Testis (tissue), 2 donors: ENCODE measurements around the gene VIL1.

Experiments used
- CTCF ChIP-seq, 3 experiments: fragments of 450-650 bp in 2 of 3; fragments of 200-600 bp in 1 of 3; sonication (generic) in 1 of 3; IDR thresholded peaks; one replicate each; pipeline ENCODE4 v1.5.1; 2016 to 2019; ENCODE audit warnings: antibody characterized with exemption in 3 of 3, mild to moderate bottlenecking in 2 of 3, moderate library complexity in 1 of 3
- POLR2A ChIP-seq: fragments of 450-650 bp; IDR thresholded peaks from one replicate; pipeline ENCODE4 v1.6.1; 2017; ENCODE audit warnings: antibody characterized with exemption, mild to moderate bottlenecking, moderate library complexity

DNA sequence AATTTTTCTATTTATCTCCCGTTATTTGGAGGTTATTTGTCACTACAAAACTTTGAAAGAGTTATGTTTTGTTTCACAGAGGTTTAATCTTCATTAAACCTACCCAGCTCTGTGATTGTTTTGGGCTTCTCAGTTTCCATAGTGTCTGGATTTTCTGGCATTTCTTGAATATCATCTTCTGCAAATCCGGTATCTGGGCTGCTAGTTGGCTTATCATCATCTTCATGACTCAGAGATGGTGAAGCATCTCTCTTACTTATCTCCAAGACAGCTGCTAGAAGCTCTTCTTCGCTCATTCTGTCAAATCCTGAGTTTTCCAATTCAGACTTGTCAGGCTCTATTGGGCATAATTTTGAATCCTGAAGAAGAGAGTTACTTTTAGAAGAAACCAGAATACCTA lies 55.6 kb downstream of the VIL1 start:
- no peak for TF ChIP-seq CTCF (IDR thresholded peaks at IDR 0.05)
- no peak for TF ChIP-seq POLR2A
